Natural killer cell (primary cell): ENCODE results near the gene PDZD8. TPM values are rescaled to one million over a fixed set of nuclear protein-coding genes. Genes with fewer than 3 reads are reported as not detected.
A peak's percentile ranks its signal among the peaks of the same experiment; 100 is the strongest.

Experiments
- ATAC-seq, 3 donors: fragments of 150-1000 bp in 2 of 3; fragments of 200-7000 bp in 1 of 3; cut with Tn5 transposase; 1 replicate in 1 of 3; 2 replicates in 2 of 3; pipeline ENCODE4 v1.10.0; 2021; ENCODE audit warnings: mild to moderate bottlenecking in 2 of 3, moderate library complexity in 2 of 3
- DNase-seq, 2 donors: peaks; one replicate each; pipeline versions ENCODE4 v3.0.0 to v3.0.0-alpha.2; 2013 to 2021; ENCODE audit warnings: mixed read lengths in 1 of 2
- H3K27ac ChIP-seq: one replicate; pipeline ENCODE4 v1.5.1; 2013; ENCODE audit warnings: mild to moderate bottlenecking, low read length
- H3K27me3 ChIP-seq: one replicate; pipeline ENCODE4 v1.6.1; 2013; ENCODE audit warnings: low read length; ENCODE audit not compliant: control insufficient read depth, insufficient read depth
- H3K36me3 ChIP-seq: one replicate; pipeline ENCODE4 v1.6.1; 2013; ENCODE audit warnings: low read length; ENCODE audit not compliant: control insufficient read depth, insufficient read depth
- H3K4me1 ChIP-seq: one replicate; pipeline ENCODE4 v1.6.1; 2013; ENCODE audit warnings: low read length; ENCODE audit not compliant: control insufficient read depth, insufficient read depth
- H3K4me3 ChIP-seq: one replicate; pipeline ENCODE4 v1.5.1; 2013; ENCODE audit warnings: low read length
- H3K9me3 ChIP-seq: one replicate; pipeline ENCODE4 v1.6.1; 2013; ENCODE audit warnings: low read length; ENCODE audit not compliant: control insufficient read depth, insufficient read depth
- H3K27ac Mint-ChIP-seq, 2 donors: one replicate each; pipeline ENCODE4 v1.8.0; 2022; ENCODE audit warnings: mild to moderate bottlenecking in 2 of 2, mixed read lengths in 2 of 2, moderate library complexity in 1 of 2
- H3K27me3 Mint-ChIP-seq, 2 donors: one replicate each; pipeline ENCODE4 v1.8.0; 2022; ENCODE audit warnings: low read depth in 2 of 2, mixed read lengths in 2 of 2
- H3K36me3 Mint-ChIP-seq: one replicate; pipeline ENCODE4 v1.8.0; 2022; ENCODE audit warnings: mixed read lengths
- H3K4me1 Mint-ChIP-seq, 2 donors: one replicate each; pipeline ENCODE4 v1.8.0; 2022; ENCODE audit warnings: mixed read lengths in 2 of 2
- H3K4me3 Mint-ChIP-seq: one replicate; pipeline ENCODE4 v1.8.0; 2022; ENCODE audit warnings: mild to moderate bottlenecking, moderate library complexity, mixed read lengths
- H3K9me3 Mint-ChIP-seq, 2 donors: one replicate each; pipeline ENCODE4 v1.8.0; 2022; ENCODE audit warnings: mixed read lengths in 2 of 2
- CTCF ChIP-seq: fragments of 200-600 bp; IDR thresholded peaks from one replicate; pipeline ENCODE4 v1.8.0; 2022; ENCODE audit warnings: antibody characterized with exemption
- WGBS: methylation state at CpG from one replicate; pipeline ENCODE4 v1.1.7; 2013; ENCODE audit warnings: missing lambda C conversion rate; ENCODE audit not compliant: insufficient coverage; 5-methylcytosine and 5-hydroxymethylcytosine counted together
- intact Hi-C: fragments of 100-400 bp; cut with micrococcal nuclease; formaldehyde crosslinking; loops from one replicate; pipeline ENCODE4 v1.14.2; 2022
- total RNA-seq, 4 donors: library from RNA; stranded (reverse); fragments of 120-200 nt in 1 of 4; gene quantifications; one replicate each; pipeline versions ENCODE4 v1.2.3 to v1.2.4, GENCODE V29; 2013 to 2022

The PDZD8 gene
- total RNA-seq, 3 donors from 2014 or later (not counting 1 experiment from before 2014, with no cell fraction given) = 44.5 to 64.3 (median 51.8) TPM

GRCh38 chr10:117360994-117361667, 14.1 kb downstream of the PDZD8 start:
- no peaks in the 10 kb centered on the region for H3K27me3 Mint-ChIP-seq

DNA sequence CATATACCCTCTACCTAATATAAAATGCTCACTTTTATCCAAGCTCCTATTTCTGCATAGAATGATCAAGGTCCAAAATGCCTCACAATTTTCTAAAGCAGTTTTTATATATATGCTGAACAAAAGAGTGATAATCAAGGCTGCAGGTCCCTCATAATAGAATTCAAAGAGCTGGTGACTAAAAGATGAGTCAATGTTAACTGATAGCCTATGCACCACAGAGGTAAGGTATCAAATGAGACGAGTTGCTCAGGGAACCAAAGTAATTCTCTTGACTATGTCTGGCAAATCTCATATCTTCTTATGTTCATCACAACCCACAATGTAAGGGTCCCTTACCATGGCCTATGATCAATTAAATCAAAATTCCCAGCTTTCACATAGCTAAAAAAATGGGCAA, 15.2 kb downstream of the PDZD8 start:
- Mint-ChIP-seq H3K9me3 (no peaks in the 10 kb centered on the region), H3K36me3 (no peaks in the 10 kb centered on the region), H3K27ac (no peak overlapping the region), H3K27me3 (no peaks in the 10 kb centered on the region), H3K4me1 (peaks cover 37 to 43% of the 10 kb centered on the region in 2 donors), H3K4me3 (no peak overlapping the region)
- intact Hi-C loops = no loop called here
- Histone ChIP-seq H3K9me3 (no peaks in the 10 kb centered on the region), H3K27ac (no peak overlapping the region), H3K27me3 (no peaks in the 10 kb centered on the region), H3K4me1 (no peaks in the 10 kb centered on the region), H3K4me3 (no peak overlapping the region), H3K36me3 (no peaks in the 10 kb centered on the region)
- 79% methylated on average over 1 of the region's 1 CpG for WGBS
- no peak for TF ChIP-seq CTCF
- DNase-seq (no peak), ATAC-seq (no peak)

More at GRCh38 chr10:117360994-117361667, 14.1 kb downstream of the PDZD8 start:
- DNase-seq = no peak
- WGBS = 42% methylated on average over 2 of the region's 3 CpGs
- H3K4me3 Mint-ChIP-seq = no peak overlapping the region
- no peak overlapping the region for H3K27ac Mint-ChIP-seq
- H3K4me3 ChIP-seq = no peak overlapping the region
- no peaks in the 10 kb centered on the region for H3K9me3 Mint-ChIP-seq
- no peaks in the 10 kb centered on the region for H3K27me3 ChIP-seq
- no peak for ATAC-seq
- TF ChIP-seq CTCF = no peak
- H3K27ac ChIP-seq = no peak overlapping the region
- H3K9me3 ChIP-seq = no peaks in the 10 kb centered on the region
- no peaks in the 10 kb centered on the region for H3K36me3 ChIP-seq
- intact Hi-C loops = no loop called here
- no peaks in the 10 kb centered on the region for H3K36me3 Mint-ChIP-seq
- peaks cover 40 to 45% of the 10 kb centered on the region in 2 donors for H3K4me1 Mint-ChIP-seq
- H3K4me1 ChIP-seq = no peaks in the 10 kb centered on the region

GRCh38 chr10:117355072-117355471, 20.2 kb downstream of the PDZD8 start:
- no peaks in the 10 kb centered on the region for H3K9me3 ChIP-seq
- Mint-ChIP-seq H3K27me3 (no peaks in the 10 kb centered on the region), H3K4me1 (peaks cover 50 to 51% of the 10 kb centered on the region in 2 donors), H3K36me3 (no peaks in the 10 kb centered on the region), H3K27ac (no peak overlapping the region), H3K4me3 (no peak overlapping the region), H3K9me3 (no peaks in the 10 kb centered on the region)
- no peaks in the 10 kb centered on the region for H3K36me3 ChIP-seq
- ATAC-seq (no peak), DNase-seq (no peak)
- no peak overlapping the region for H3K27ac ChIP-seq
- no peak overlapping the region for H3K4me3 ChIP-seq
- intact Hi-C loops = no loop called here
- H3K27me3 ChIP-seq = no peaks in the 10 kb centered on the region
- WGBS = 63% methylated on average over 3 of the region's 3 CpGs
- peaks cover 9% of the 10 kb centered on the region for H3K4me1 ChIP-seq
- no peak for TF ChIP-seq CTCF

- H3K27ac Mint-ChIP-seq = peak overlapping the region in 1 of 2 donors; percentile 16
- peak overlapping the region; percentile 0 for H3K4me3 Mint-ChIP-seq
- H3K27me3 Mint-ChIP-seq = no peaks in the 10 kb centered on the region
- H3K27me3 ChIP-seq = no peaks in the 10 kb centered on the region
- no peak overlapping the region for H3K27ac ChIP-seq
- H3K36me3 Mint-ChIP-seq = no peaks in the 10 kb centered on the region
- no peak for DNase-seq
- H3K4me3 ChIP-seq = no peak overlapping the region
- no peaks in the 10 kb centered on the region for H3K9me3 ChIP-seq
- no peaks in the 10 kb centered on the region for H3K9me3 Mint-ChIP-seq
- no peak for TF ChIP-seq CTCF
- no peak for ATAC-seq
- no peaks in the 10 kb centered on the region for H3K36me3 ChIP-seq
- 54% methylated on average over 2 of the region's 2 CpGs for WGBS
- H3K4me1 ChIP-seq = peaks cover 9% of the 10 kb centered on the region
- peaks cover 53% of the 10 kb centered on the region in 2 donors for H3K4me1 Mint-ChIP-seq
- intact Hi-C loops = no loop called here
These were observed 21.6 kb downstream of the PDZD8 start for GRCh38 chr10:117353684-117354083.
